ENCODE results near the gene INTS4.
"Not testable (repeated sequence)": the region's sequence is repeated elsewhere in the genome, so short reads cannot be mapped to it uniquely, and the experiment has no call there.

Gene INTS4

GRCh38 chr11:78010755-78011154 is 16.3 kb upstream of the INTS4 start:
- DNase-seq (ENCODE audit: low read depth) = no peak
- no peak overlapping the region for H3K4me3 ChIP-seq (ENCODE audit: low read length)
- TF ChIP-seq, protein P1, sequence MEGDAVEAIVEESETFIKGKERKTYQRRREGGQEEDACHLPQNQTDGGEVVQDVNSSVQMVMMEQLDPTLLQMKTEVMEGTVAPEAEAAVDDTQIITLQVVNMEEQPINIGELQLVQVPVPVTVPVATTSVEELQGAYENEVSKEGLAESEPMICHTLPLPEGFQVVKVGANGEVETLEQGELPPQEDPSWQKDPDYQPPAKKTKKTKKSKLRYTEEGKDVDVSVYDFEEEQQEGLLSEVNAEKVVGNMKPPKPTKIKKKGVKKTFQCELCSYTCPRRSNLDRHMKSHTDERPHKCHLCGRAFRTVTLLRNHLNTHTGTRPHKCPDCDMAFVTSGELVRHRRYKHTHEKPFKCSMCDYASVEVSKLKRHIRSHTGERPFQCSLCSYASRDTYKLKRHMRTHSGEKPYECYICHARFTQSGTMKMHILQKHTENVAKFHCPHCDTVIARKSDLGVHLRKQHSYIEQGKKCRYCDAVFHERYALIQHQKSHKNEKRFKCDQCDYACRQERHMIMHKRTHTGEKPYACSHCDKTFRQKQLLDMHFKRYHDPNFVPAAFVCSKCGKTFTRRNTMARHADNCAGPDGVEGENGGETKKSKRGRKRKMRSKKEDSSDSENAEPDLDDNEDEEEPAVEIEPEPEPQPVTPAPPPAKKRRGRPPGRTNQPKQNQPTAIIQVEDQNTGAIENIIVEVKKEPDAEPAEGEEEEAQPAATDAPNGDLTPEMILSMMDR (IDR thresholded peaks at IDR 0.05; ENCODE audit: insufficient read depth, low read depth, low read length, missing control alignments) = no peak

DNA sequence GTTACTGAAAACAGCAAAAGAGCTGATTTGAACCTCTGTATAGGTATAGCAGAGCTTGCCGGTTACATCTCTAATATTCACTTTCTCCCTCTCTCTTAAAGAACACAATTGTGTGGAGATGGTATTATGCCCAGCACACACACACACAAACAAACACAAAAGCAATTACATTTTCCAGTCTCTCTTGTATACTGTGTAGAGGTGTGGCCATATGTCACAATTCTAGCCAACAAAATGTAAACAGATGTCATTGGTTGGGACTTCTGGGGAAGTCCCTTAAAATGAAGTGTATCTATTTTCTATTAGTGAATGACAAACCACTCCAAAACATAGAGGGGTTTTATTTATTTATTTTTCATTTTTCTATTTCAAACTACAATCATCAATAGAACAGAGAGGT is 15.8 kb upstream of the INTS4 start:
- TF ChIP-seq, protein P1 (IDR thresholded peaks at IDR 0.05; ENCODE audit: insufficient read depth, low read depth, low read length, missing control alignments) = no peak

DNA sequence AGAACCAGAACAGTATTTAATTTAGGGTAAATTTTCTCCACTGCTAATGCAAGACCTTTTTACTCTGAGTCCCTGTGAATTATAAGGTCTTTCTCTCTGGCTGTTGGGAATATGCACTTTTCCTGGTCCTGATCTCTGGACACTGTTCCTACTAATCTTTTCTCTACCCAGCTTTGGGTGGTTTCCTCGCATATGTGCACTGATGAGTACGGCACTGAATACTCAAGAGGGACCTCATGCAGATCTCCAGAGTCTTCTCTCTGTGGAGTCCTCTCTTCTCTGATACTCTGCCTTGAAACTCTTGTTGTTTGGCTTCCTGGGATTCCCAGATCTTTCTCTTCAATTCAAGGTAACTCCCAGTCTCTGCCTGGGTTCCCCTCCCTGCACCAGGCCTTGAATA is 14.6 kb upstream of the INTS4 start:
- TF ChIP-seq, protein P1 (IDR thresholded peaks at IDR 0.05; ENCODE audit: insufficient read depth, low read depth, low read length, missing control alignments) = no peak
- DNase-seq (ENCODE audit: low read depth) = no peak
- no peak overlapping the region for H3K4me3 ChIP-seq (ENCODE audit: low read length)

More for the DNA sequence above, 15.8 kb upstream of the INTS4 start:
- no peak for DNase-seq (ENCODE audit: low read depth)
- H3K4me3 ChIP-seq (ENCODE audit: low read length) = no peak overlapping the region

DNA sequence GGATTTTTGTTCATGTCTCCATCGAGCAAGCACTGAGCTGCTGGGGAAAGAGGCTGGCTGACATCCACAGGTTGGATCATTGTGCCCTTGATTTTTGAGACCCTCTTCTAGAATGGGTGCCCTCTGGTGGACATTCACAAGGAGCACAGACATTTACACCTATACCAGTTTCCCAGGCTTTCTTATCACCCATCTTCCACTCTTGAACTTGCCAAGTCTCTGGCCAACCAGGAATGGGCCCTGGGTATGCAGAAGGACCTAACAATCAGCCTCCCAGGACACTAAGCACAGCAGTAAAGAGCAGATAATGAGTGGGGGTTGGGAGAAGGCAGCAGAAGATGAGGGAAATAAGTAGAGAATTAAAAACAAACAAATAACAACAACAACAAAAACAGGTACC is 5.7 kb upstream of the INTS4 start:
- DNase-seq (ENCODE audit: low read depth) = peak; percentile 72

GRCh38 chr11:77999446-78000030 is 5.1 kb upstream of the INTS4 start:
- H3K4me3 ChIP-seq (ENCODE audit: low read length) = no peak overlapping the region
- TF ChIP-seq, protein P1 (IDR thresholded peaks at IDR 0.05; ENCODE audit: insufficient read depth, low read depth, low read length, missing control alignments) = no peak
- DNase-seq (ENCODE audit: low read depth) = no peak

More for the DNA sequence above, 5.7 kb upstream of the INTS4 start:
- TF ChIP-seq, protein P1 (IDR thresholded peaks at IDR 0.05; ENCODE audit: insufficient read depth, low read depth, low read length, missing control alignments) = peak; percentile 76
- no peak overlapping the region for H3K4me3 ChIP-seq (ENCODE audit: low read length)

DNA sequence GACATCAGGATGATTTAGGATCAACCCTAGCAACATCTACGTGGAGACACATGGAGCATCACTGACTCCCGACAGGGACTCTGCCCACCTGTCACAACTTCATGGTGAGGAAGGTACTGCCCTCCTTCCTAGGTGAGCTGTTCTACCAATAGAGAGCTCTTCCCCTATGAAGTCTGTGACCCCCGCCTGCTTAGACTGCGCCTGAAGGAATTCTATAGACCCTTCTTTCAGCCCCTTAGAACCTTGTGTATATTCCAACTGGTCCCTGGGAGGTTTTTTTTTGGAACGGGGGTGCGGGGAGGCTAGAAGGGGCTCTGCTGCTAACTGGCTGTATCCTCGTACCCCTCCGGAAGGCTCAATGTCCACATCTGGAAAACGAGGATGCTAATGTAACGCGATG is 566 bp downstream of the INTS4 start:
- DNase-seq (ENCODE audit: low read depth) = no peak
- TF ChIP-seq, protein P1 (IDR thresholded peaks at IDR 0.05; ENCODE audit: insufficient read depth, low read depth, low read length, missing control alignments) = no peak
- H3K4me3 ChIP-seq (ENCODE audit: low read length) = peak overlapping the region; percentile 89

- no peak overlapping the region for H3K4me3 ChIP-seq (ENCODE audit: low read length)
- TF ChIP-seq, protein P1 (IDR thresholded peaks at IDR 0.05; ENCODE audit: insufficient read depth, low read depth, low read length, missing control alignments) = no peak
- DNase-seq (ENCODE audit: low read depth) = no peak
These were observed 3.5 kb downstream of the INTS4 start for GRCh38 chr11:77990981-77991380.

DNA sequence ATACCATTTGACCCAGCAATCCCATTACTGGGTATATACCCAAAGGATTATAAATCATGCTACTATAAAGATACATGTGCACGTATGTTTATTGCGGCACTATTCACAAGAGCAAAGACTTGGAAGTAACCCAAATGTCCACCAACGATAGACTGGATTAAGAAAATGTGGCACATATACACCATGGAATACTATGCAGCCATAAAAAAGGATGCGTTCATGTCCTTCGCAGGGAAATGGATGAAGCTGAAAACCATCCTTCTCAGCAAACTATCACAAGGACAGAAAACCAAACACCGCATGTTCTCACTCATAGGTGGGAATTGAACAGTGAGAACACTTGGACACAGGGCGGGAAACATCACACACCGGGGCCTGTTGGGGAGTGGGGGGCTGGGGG is 8.0 kb downstream of the INTS4 start:
- DNase-seq (ENCODE audit: low read depth); H3K4me3 ChIP-seq (ENCODE audit: low read length): not testable (repeated sequence)
